IMR-90 (cell line): ENCODE measurements around the gene PRR29. TPM values are rescaled to one million over a fixed set of nuclear protein-coding genes. Genes with fewer than 3 reads are reported as not detected.

Experiments used
- ATAC-seq: fragments of 200-7000 bp; cut with Tn5 transposase; 2 replicates; pipeline ENCODE4 v1.9.1; 2020; ENCODE audit warnings: low read depth, mild to moderate bottlenecking, moderate library complexity
- BruUV-seq: library from RNA; stranded (reverse); fragments of 400-500 nt; replicated peaks from 2 replicates; lab custom pipeline; 2021; lab: Mats Ljungman, UMichigan
- CTCF ChIA-PET: fragments of 300-600 bp; formaldehyde crosslinking; extraction: SDS; loops from one replicate; lab custom pipeline; 2021; ENCODE audit warnings: antibody characterized with exemption; lab: Yijun Ruan, JAX
- POLR2A ChIA-PET: fragments of 300-600 bp; sonication (Branson Sonifier 250); formaldehyde crosslinking; loops from one replicate; lab custom pipeline; 2022; ENCODE audit warnings: antibody characterized with exemption; ENCODE audit not compliant: unreplicated experiment; lab: Charles Lee
- DNase-seq: peaks from one replicate; pipeline ENCODE4 v3.0.0; 2013
- H2AFZ ChIP-seq: replicated peaks from 2 replicates; pipeline ENCODE3; 2013; ENCODE audit warnings: low read length, mild to moderate bottlenecking; ENCODE audit not compliant: poor library complexity
- H2AK5ac ChIP-seq: 2 replicates; pipeline ENCODE4 v1.6.1; 2013; ENCODE audit warnings: low read depth, low read length, inconsistent platforms
- H2AK9ac ChIP-seq: replicated peaks from 2 replicates; pipeline ENCODE3; 2013; ENCODE audit warnings: mild to moderate bottlenecking, low read depth, low read length, moderate library complexity; ENCODE audit not compliant: poor library complexity
- H2BK120ac ChIP-seq: 2 replicates; pipeline ENCODE4 v1.6.1; 2013; ENCODE audit warnings: low read depth, low read length, inconsistent platforms
- H2BK15ac ChIP-seq: 3 replicates; pipeline ENCODE4 v1.6.1; 2013; ENCODE audit warnings: low read depth, low read length, inconsistent platforms
- H2BK20ac ChIP-seq: 2 replicates; pipeline ENCODE4 v1.6.1; 2013; ENCODE audit warnings: low read depth, mild to moderate bottlenecking, inconsistent platforms, low read length, moderate library complexity
- H2BK5ac ChIP-seq: 2 replicates; pipeline ENCODE4 v1.6.1; 2013; ENCODE audit warnings: mild to moderate bottlenecking, low read depth, low read length, inconsistent platforms; ENCODE audit not compliant: poor library complexity, severe bottlenecking
- H3K14ac ChIP-seq: replicated peaks from 2 replicates; pipeline ENCODE4 v1.6.1; 2013; ENCODE audit warnings: low read depth, low read length, inconsistent platforms
- H3K18ac ChIP-seq: 2 replicates; pipeline ENCODE4 v1.6.1; 2013; ENCODE audit warnings: low read depth, low read length, control low read depth
- H3K23ac ChIP-seq: 2 replicates; pipeline ENCODE4 v1.6.1; 2013; ENCODE audit warnings: low read depth, low read length, inconsistent platforms
- H3K27ac ChIP-seq: 2 replicates; pipeline ENCODE4 v1.5.1; 2013; ENCODE audit warnings: mild to moderate bottlenecking, control low read depth, low read length; ENCODE audit not compliant: insufficient read depth
- H3K27me3 ChIP-seq: 2 replicates; pipeline ENCODE4 v1.6.1; 2013; ENCODE audit warnings: low read length; ENCODE audit not compliant: control insufficient read depth, insufficient read depth
- H3K36me3 ChIP-seq: 2 replicates; pipeline ENCODE4 v1.6.1; 2013; ENCODE audit warnings: low read length, mixed read lengths; ENCODE audit not compliant: control insufficient read depth, insufficient read depth
- H3K4ac ChIP-seq: 2 replicates; pipeline ENCODE4 v1.6.1; 2013; ENCODE audit warnings: low read depth, low read length, inconsistent platforms
- H3K4me1 ChIP-seq: 2 replicates; pipeline ENCODE4 v1.6.1; 2013; ENCODE audit warnings: low read length, mixed read lengths; ENCODE audit not compliant: control insufficient read depth, insufficient read depth
- H3K4me2 ChIP-seq: 2 replicates; pipeline ENCODE4 v1.6.1; 2013; ENCODE audit warnings: low read depth, mild to moderate bottlenecking, control low read depth, low read length, moderate library complexity
- H3K4me3 ChIP-seq: 2 replicates; pipeline ENCODE4 v1.5.1; 2013; ENCODE audit warnings: low read depth, mild to moderate bottlenecking, control low read depth, low read length, moderate library complexity; ENCODE audit not compliant: insufficient read depth
- H3K56ac ChIP-seq: 2 replicates; pipeline ENCODE4 v1.6.1; 2013; ENCODE audit warnings: low read length, inconsistent platforms; ENCODE audit not compliant: insufficient read depth; ENCODE audit errors: extremely low read depth
- H3K79me1 ChIP-seq, 2 experiments: 2 replicates each; pipeline ENCODE4 v1.6.1; 2013; ENCODE audit warnings: low read length in 2 of 2, inconsistent platforms in 1 of 2, low read depth in 1 of 2
- H3K9ac ChIP-seq: 2 replicates; pipeline ENCODE4 v1.6.1; 2013; ENCODE audit warnings: low read depth, low read length, control low read depth
- H3K9me1 ChIP-seq: 2 replicates; pipeline ENCODE4 v1.6.1; 2013; ENCODE audit warnings: low read length, inconsistent platforms; ENCODE audit not compliant: insufficient read depth
- H3K9me3 ChIP-seq: 2 replicates; pipeline ENCODE4 v1.6.1; 2013; ENCODE audit warnings: low read length; ENCODE audit not compliant: control insufficient read depth, insufficient read depth
- H4K20me1 ChIP-seq: 2 replicates; pipeline ENCODE4 v1.6.1; 2013; ENCODE audit warnings: low read length, inconsistent platforms; ENCODE audit not compliant: insufficient read depth
- H4K5ac ChIP-seq: 2 replicates; pipeline ENCODE4 v1.6.1; 2013; ENCODE audit warnings: mild to moderate bottlenecking, low read depth, low read length, control low read depth
- H4K8ac ChIP-seq, 2 experiments: 2 replicates each; pipeline ENCODE4 v1.6.1; 2013; ENCODE audit warnings: low read depth in 2 of 2, low read length in 2 of 2, control low read depth in 1 of 2, inconsistent platforms in 1 of 2
- H4K91ac ChIP-seq: 2 replicates; pipeline ENCODE4 v1.6.1; 2013; ENCODE audit warnings: low read depth, low read length, inconsistent platforms; ENCODE audit not compliant: insufficient read depth
- CTCF ChIP-seq: conservative IDR thresholded peaks from 2 replicates; pipeline ENCODE4 v1.5.1; 2012; ENCODE audit warnings: mild to moderate bottlenecking, low read depth, low read length, improper control_type of control experiment
- FOS ChIP-seq: fragments of 150-350 bp; IDR thresholded peaks from 2 replicates; pipeline ENCODE4 v1.6.1; 2016; ENCODE audit warnings: low read depth, low read length
- MAZ ChIP-seq: IDR thresholded peaks from 2 replicates; pipeline ENCODE4 v1.6.1; 2012; ENCODE audit warnings: low read depth, mild to moderate bottlenecking, low read length, improper control_type of control experiment, moderate library complexity, borderline replicate concordance
- MXI1 ChIP-seq: IDR thresholded peaks from 2 replicates; pipeline ENCODE4 v1.6.1; 2012; ENCODE audit warnings: low read depth, mild to moderate bottlenecking, low read length, moderate library complexity, borderline replicate concordance
- NFE2L2 ChIP-seq: fragments of 150-350 bp; IDR thresholded peaks from 2 replicates; pipeline ENCODE4 v1.6.1; 2016; ENCODE audit warnings: low read depth, mild to moderate bottlenecking, low read length
- POLR2A ChIP-seq: IDR thresholded peaks from 2 replicates; pipeline ENCODE4 v1.6.1; 2012; ENCODE audit warnings: mild to moderate bottlenecking, low read depth, low read length
- RAD21 ChIP-seq: IDR thresholded peaks from 2 replicates; pipeline ENCODE4 v1.6.1; 2012; ENCODE audit warnings: low read length, improper control_type of control experiment
- RFX5 ChIP-seq: IDR thresholded peaks from 2 replicates; pipeline ENCODE4 v1.8.0; 2012; ENCODE audit warnings: low read depth, mild to moderate bottlenecking, low read length, moderate library complexity
- USF2 ChIP-seq: fragments of 150-350 bp; IDR thresholded peaks from 2 replicates; pipeline ENCODE4 v1.6.1; 2017; ENCODE audit warnings: mild to moderate bottlenecking, antibody characterized with exemption, low read length, low read depth
- WGBS, 2 experiments: methylation state at CpG; one replicate each; pipeline versions ENCODE4 v1.1.5 to v1.1.7; 2013; ENCODE audit warnings: missing lambda C conversion rate in 2 of 2; ENCODE audit not compliant: insufficient read length in 1 of 2; ENCODE audit errors: extremely low coverage in 2 of 2; 5-methylcytosine and 5-hydroxymethylcytosine counted together
- dilution Hi-C: fragments of 300-500 bp; cut with HindIII; formaldehyde crosslinking; loops from one replicate; pipeline ENCODE4 v1.14.3; 2018; ENCODE audit warnings: low sequenced_read_pairs; ENCODE audit not compliant: unreplicated experiment
- in situ Hi-C: fragments of 300-500 bp; cut with MboI; formaldehyde crosslinking; loops from 3 replicates; pipeline ENCODE4 v1.14.3; 2019; ENCODE audit warnings: low sequenced_read_pairs, inconsistent platforms, mixed read lengths
- intact Hi-C: fragments of 100-400 bp; cut with micrococcal nuclease; formaldehyde crosslinking; loops from 2 replicates; pipeline ENCODE4 v1.10.0; 2022
- polyA plus RNA-seq, 3 experiments: library from polyadenylated mRNA; depleted of rRNA; stranded (reverse); fragments of >200 nt; gene quantifications; 2 replicates each; pipeline ENCODE4 v1.2.3, GENCODE V29; 2012; ENCODE audit warnings: low replicate concordance in 1 of 3
- total RNA-seq: library from RNA; depleted of rRNA; stranded (reverse); fragments of >200 nt; gene quantifications from 2 replicates; pipeline ENCODE4 v1.2.3, GENCODE V29; 2012

Gene PRR29
- total and polyA plus RNA-seq, 2 of the 4 experiments (the other 2 are of a cell fraction) = under 0.01 to 0.17 TPM

- H4K5ac ChIP-seq = no peak overlapping the region
- in situ Hi-C loops = no loop called here
- ChIA-PET CTCF (interaction anchor here (1.1 kb wide), 1 partner anchor 9 kb away, joined by 3 read pairs; no protein-coding TSS in a partner anchor), POLR2A (no interaction called here)
- no peaks in the 10 kb centered on the region for H3K79me1 ChIP-seq
- H4K8ac ChIP-seq = no peak overlapping the region
- DNase-seq (no peak), ATAC-seq (no peak)
- H3K9ac ChIP-seq = no peak overlapping the region
- H3K36me3 ChIP-seq = no peaks in the 10 kb centered on the region
- 0 out of 2 replicates have a peak, but pooled peaks cover 2% of the 10 kb centered on the region for H3K4me1 ChIP-seq
- no peaks in the 10 kb centered on the region for H3K9me3 ChIP-seq
- H3K4me3 ChIP-seq = no peak overlapping the region
- no peak overlapping the region for H2AK5ac ChIP-seq
- no peak overlapping the region for H2BK5ac ChIP-seq
- no peak overlapping the region for H2AK9ac ChIP-seq
- dilution Hi-C loops = no loop called here
- no peak overlapping the region for H3K14ac ChIP-seq
- H2BK15ac ChIP-seq = no peak overlapping the region
- peaks cover 4% of the 10 kb centered on the region for H3K9me1 ChIP-seq
- H2BK20ac ChIP-seq = no peak overlapping the region
- H4K20me1 ChIP-seq = no peaks in the 10 kb centered on the region; the same call in 1 of the 2 replicates
- H3K27me3 ChIP-seq = peaks cover 25% of the 10 kb centered on the region
- H3K4ac ChIP-seq = no peak overlapping the region
- no peak overlapping the region for H3K56ac ChIP-seq
- H3K27ac ChIP-seq = no peak overlapping the region
- H4K91ac ChIP-seq = no peak overlapping the region
- 60% methylated on average over 1 of the region's 11 CpGs; no CpG with 5 or more reads in 1 of the 2 experiments for WGBS, 2 experiments
- BruUV-seq = no TSS peak
- no peak overlapping the region for H3K23ac ChIP-seq
- intact Hi-C loops = no loop called here
- no peak overlapping the region for H2BK120ac ChIP-seq
- no peak overlapping the region for H2AFZ ChIP-seq
- TF ChIP-seq MAZ (no peak), CTCF (no peak), NFE2L2 (no peak), RAD21 (no peak), POLR2A (no peak), MXI1 (no peak), FOS (no peak), RFX5 (no peak), USF2 (no peak)
- H3K4me2 ChIP-seq = no peak overlapping the region
- no peak overlapping the region for H3K18ac ChIP-seq
Observed at GRCh38 chr17:63954402-63955063, 43.6 kb upstream of the PRR29 start.
